Liver (tissue), 9 donors: ENCODE results near the gene DLL1. TPM values are rescaled to one million over a fixed set of nuclear protein-coding genes. Genes with fewer than 3 reads are reported as not detected.

ENCODE experiments used
- DNase-seq: peaks from one replicate; pipeline ENCODE4 v3.0.0-alpha.2; 2017; ENCODE audit warnings: low spot score
- H3K27ac ChIP-seq, 2 donors: one replicate each; pipeline ENCODE4 v1.7.0; 2013; ENCODE audit warnings: inconsistent platforms in 2 of 2, low read length in 2 of 2, control low read depth in 1 of 2, low read depth in 1 of 2, mild to moderate bottlenecking in 1 of 2
- H3K27me3 ChIP-seq, 4 donors: one replicate each; pipeline versions ENCODE4 v1.6.1 to v1.7.0; 2013; ENCODE audit warnings: low read length in 3 of 4, inconsistent platforms in 1 of 4, mild to moderate bottlenecking in 1 of 4, moderate library complexity in 1 of 4; ENCODE audit not compliant: control insufficient read depth in 4 of 4, insufficient read depth in 4 of 4
- H3K36me3 ChIP-seq, 4 donors: one replicate each; pipeline versions ENCODE4 v1.6.1 to v1.7.0; 2013; ENCODE audit warnings: low read length in 3 of 4, mild to moderate bottlenecking in 3 of 4, low read depth in 1 of 4, moderate library complexity in 1 of 4; ENCODE audit not compliant: control insufficient read depth in 4 of 4, insufficient read depth in 3 of 4
- H3K4me1 ChIP-seq, 4 donors: one replicate each; pipeline versions ENCODE4 v1.6.1 to v1.7.0; 2013; ENCODE audit warnings: low read length in 3 of 4, mild to moderate bottlenecking in 3 of 4, moderate library complexity in 1 of 4; ENCODE audit not compliant: control insufficient read depth in 4 of 4, insufficient read depth in 4 of 4
- H3K4me3 ChIP-seq, 3 donors: one replicate each; pipeline versions ENCODE4 v1.6.1 to v1.7.0; 2013; ENCODE audit warnings: low read length in 3 of 3, control low read depth in 1 of 3, low read depth in 1 of 3, mild to moderate bottlenecking in 1 of 3
- H3K9ac ChIP-seq, 2 donors: one replicate each; pipeline ENCODE4 v1.7.0; 2013; ENCODE audit warnings: low read length in 2 of 2, mild to moderate bottlenecking in 2 of 2, moderate library complexity in 2 of 2, control low read depth in 1 of 2, low read depth in 1 of 2
- H3K9me3 ChIP-seq, 4 donors: one replicate each; pipeline versions ENCODE4 v1.6.1 to v1.7.0; 2013; ENCODE audit warnings: low read length in 3 of 4; ENCODE audit not compliant: control insufficient read depth in 4 of 4
- FOXA1 ChIP-seq: IDR thresholded peaks from 2 replicates; pipeline ENCODE4 v1.6.1; 2016; ENCODE audit warnings: antibody characterized with exemption
- FOXA2 ChIP-seq: IDR thresholded peaks from 2 replicates; pipeline ENCODE4 v1.6.1; 2016; ENCODE audit warnings: antibody characterized with exemption
- HNF4A ChIP-seq, 2 donors: conservative IDR thresholded peaks; 2 replicates each; pipeline ENCODE4 v1.6.1; 2016; ENCODE audit warnings: antibody characterized with exemption in 2 of 2, mild to moderate bottlenecking in 2 of 2
- JUND ChIP-seq, 2 donors: IDR thresholded peaks; 2 replicates each; pipeline ENCODE4 v1.6.1; 2016; ENCODE audit warnings: antibody characterized with exemption in 2 of 2
- NR2F2 ChIP-seq: IDR thresholded peaks from 2 replicates; pipeline ENCODE4 v1.6.1; 2016; ENCODE audit warnings: antibody characterized with exemption
- RXRA ChIP-seq, 2 donors: IDR thresholded peaks; 2 replicates each; pipeline ENCODE4 v1.6.1; 2017 to 2018; ENCODE audit warnings: antibody characterized with exemption in 2 of 2, mild to moderate bottlenecking in 1 of 2
- SP1 ChIP-seq: IDR thresholded peaks from 2 replicates; pipeline ENCODE4 v1.6.1; 2018; ENCODE audit warnings: antibody characterized with exemption, mild to moderate bottlenecking
- TAF1 ChIP-seq: conservative IDR thresholded peaks from 2 replicates; pipeline ENCODE4 v1.6.1; 2016; ENCODE audit warnings: antibody characterized with exemption, mild to moderate bottlenecking
- YY1 ChIP-seq: IDR thresholded peaks from 2 replicates; pipeline ENCODE4 v1.6.1; 2016; ENCODE audit warnings: antibody characterized with exemption, mild to moderate bottlenecking
- WGBS: extraction: QIAGEN DNeasy Blood & Tissue Kit; methylation state at CpG from one replicate; pipeline ENCODE4 v1.1.7; 2013; 5-methylcytosine and 5-hydroxymethylcytosine counted together
- polyA plus RNA-seq, 2 donors: library from polyadenylated mRNA; stranded (reverse) in 1 of 2; unstranded in 1 of 2; fragments of 200-250 nt in 1 of 2; fragments of >200 nt in 1 of 2; fragmentation: Nextera tagmentation in 1 of 2; extraction: Ambion mirVana in 1 of 2; gene quantifications; one replicate each; pipeline versions ENCODE4 v1.2.1 to v1.2.3, GENCODE V29; 2013 to 2015
- total RNA-seq, 2 donors: library from RNA; depleted of rRNA; stranded (reverse); fragments of >200 nt; gene quantifications; one replicate each; pipeline ENCODE4 v1.2.3, GENCODE V29; 2014
- TF ChIP-seq, protein P1 (sequence below): IDR thresholded peaks from 2 replicates; pipeline ENCODE4 v1.6.1; 2016; ENCODE audit warnings: antibody characterized with exemption, mild to moderate bottlenecking
- TF ChIP-seq, protein P2 (sequence below): IDR thresholded peaks from 2 replicates; pipeline ENCODE4 v1.6.1; 2016; ENCODE audit warnings: antibody characterized with exemption
- TF ChIP-seq, protein P3 (sequence below): fragments of 150-350 bp; IDR thresholded peaks from 2 replicates; pipeline ENCODE4 v1.5.1; 2017; ENCODE audit warnings: improper control_type of control experiment, low read depth, low read length; ENCODE audit not compliant: missing input control
- TF ChIP-seq, protein P4 (sequence below): IDR thresholded peaks from 2 replicates; pipeline ENCODE4 v1.6.1; 2016; ENCODE audit warnings: antibody characterized with exemption
- donor health status: healthy.
- donor health status: healthy.
- donor health status: healthy.
- donor health status: healthy.
- donor health status: healthy.

Gene DLL1
- total and polyA plus RNA-seq, 4 donors = 1.0 to 2.3 (median 1.7) TPM

DNA sequence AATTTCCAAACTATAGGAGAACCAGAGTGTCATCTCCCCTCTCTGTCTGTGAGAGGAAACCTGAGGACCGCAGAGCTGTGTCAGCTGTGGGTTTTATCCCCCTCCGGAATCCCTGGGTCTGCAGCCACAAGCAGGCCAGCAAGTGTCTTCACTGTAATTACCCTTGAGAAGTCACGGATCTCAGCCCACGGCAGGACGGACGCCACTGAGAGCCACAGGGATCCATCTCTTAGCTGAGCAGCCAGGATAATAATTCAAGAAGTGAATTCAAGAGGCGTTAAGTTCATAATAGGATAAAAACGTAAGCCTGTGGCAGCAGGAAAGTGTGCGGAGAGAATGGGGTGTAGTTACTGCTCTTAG is 37.0 kb downstream of the DLL1 start:
- Histone ChIP-seq H3K4me3 (no peak overlapping the region), H3K27me3 (peaks cover 0 to 4% (median 0%) of the 10 kb centered on the region in 4 donors)

DNA sequence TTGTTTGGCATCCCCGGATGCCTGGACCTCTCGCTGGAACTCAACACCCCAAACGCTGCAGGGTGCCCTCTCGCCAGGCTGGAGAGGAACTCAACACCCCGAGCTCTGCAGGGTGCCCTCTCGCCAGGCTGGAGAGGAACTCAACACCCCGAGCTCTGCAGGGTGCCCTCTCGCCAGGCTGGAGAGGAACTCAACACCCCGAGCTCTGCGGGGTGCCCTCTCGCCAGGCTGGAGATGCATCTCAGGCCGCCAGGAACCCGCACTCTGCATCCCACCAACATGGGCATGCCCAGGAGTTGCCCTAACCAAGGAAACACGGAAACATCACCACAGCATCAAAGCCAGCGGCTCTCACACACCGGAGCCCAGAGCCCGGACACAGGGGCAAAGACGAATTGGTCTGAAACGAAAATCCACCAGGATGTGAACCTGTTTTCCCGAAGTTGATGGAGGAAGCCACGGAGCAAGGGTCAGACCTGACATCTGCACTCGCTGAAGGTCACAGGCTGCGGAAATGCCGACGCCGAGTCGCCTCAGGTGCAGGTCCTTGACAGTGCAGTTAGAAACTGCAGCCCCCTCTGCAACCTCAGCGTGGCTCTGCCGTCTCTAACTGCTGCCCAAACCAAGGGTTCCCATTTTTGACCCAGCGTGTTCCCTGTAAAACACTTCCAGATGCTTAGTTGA is 37.5 kb downstream of the DLL1 start:
- H3K9ac ChIP-seq = no peak overlapping the region
- no peaks in the 10 kb centered on the region for H3K9me3 ChIP-seq
- H3K27ac ChIP-seq = no peak overlapping the region
- no peaks in the 10 kb centered on the region for H3K4me1 ChIP-seq
- TF ChIP-seq SP1 (no peak), FOXA1 (no peak), HNF4A (conservative IDR thresholded peaks at IDR 0.05) (no peak), TAF1 (no peak), RXRA (IDR thresholded peaks at IDR 0.05) (no peak), FOXA2 (no peak), JUND (IDR thresholded peaks at IDR 0.05) (no peak), YY1 (no peak), NR2F2 (no peak)
- TF ChIP-seq, protein P1, sequence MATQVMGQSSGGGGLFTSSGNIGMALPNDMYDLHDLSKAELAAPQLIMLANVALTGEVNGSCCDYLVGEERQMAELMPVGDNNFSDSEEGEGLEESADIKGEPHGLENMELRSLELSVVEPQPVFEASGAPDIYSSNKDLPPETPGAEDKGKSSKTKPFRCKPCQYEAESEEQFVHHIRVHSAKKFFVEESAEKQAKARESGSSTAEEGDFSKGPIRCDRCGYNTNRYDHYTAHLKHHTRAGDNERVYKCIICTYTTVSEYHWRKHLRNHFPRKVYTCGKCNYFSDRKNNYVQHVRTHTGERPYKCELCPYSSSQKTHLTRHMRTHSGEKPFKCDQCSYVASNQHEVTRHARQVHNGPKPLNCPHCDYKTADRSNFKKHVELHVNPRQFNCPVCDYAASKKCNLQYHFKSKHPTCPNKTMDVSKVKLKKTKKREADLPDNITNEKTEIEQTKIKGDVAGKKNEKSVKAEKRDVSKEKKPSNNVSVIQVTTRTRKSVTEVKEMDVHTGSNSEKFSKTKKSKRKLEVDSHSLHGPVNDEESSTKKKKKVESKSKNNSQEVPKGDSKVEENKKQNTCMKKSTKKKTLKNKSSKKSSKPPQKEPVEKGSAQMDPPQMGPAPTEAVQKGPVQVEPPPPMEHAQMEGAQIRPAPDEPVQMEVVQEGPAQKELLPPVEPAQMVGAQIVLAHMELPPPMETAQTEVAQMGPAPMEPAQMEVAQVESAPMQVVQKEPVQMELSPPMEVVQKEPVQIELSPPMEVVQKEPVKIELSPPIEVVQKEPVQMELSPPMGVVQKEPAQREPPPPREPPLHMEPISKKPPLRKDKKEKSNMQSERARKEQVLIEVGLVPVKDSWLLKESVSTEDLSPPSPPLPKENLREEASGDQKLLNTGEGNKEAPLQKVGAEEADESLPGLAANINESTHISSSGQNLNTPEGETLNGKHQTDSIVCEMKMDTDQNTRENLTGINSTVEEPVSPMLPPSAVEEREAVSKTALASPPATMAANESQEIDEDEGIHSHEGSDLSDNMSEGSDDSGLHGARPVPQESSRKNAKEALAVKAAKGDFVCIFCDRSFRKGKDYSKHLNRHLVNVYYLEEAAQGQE = no peak
- TF ChIP-seq, protein P2, sequence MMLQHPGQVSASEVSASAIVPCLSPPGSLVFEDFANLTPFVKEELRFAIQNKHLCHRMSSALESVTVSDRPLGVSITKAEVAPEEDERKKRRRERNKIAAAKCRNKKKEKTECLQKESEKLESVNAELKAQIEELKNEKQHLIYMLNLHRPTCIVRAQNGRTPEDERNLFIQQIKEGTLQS = no peak
- TF ChIP-seq, protein P3, sequence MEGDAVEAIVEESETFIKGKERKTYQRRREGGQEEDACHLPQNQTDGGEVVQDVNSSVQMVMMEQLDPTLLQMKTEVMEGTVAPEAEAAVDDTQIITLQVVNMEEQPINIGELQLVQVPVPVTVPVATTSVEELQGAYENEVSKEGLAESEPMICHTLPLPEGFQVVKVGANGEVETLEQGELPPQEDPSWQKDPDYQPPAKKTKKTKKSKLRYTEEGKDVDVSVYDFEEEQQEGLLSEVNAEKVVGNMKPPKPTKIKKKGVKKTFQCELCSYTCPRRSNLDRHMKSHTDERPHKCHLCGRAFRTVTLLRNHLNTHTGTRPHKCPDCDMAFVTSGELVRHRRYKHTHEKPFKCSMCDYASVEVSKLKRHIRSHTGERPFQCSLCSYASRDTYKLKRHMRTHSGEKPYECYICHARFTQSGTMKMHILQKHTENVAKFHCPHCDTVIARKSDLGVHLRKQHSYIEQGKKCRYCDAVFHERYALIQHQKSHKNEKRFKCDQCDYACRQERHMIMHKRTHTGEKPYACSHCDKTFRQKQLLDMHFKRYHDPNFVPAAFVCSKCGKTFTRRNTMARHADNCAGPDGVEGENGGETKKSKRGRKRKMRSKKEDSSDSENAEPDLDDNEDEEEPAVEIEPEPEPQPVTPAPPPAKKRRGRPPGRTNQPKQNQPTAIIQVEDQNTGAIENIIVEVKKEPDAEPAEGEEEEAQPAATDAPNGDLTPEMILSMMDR = no peak
- TF ChIP-seq, protein P4, sequence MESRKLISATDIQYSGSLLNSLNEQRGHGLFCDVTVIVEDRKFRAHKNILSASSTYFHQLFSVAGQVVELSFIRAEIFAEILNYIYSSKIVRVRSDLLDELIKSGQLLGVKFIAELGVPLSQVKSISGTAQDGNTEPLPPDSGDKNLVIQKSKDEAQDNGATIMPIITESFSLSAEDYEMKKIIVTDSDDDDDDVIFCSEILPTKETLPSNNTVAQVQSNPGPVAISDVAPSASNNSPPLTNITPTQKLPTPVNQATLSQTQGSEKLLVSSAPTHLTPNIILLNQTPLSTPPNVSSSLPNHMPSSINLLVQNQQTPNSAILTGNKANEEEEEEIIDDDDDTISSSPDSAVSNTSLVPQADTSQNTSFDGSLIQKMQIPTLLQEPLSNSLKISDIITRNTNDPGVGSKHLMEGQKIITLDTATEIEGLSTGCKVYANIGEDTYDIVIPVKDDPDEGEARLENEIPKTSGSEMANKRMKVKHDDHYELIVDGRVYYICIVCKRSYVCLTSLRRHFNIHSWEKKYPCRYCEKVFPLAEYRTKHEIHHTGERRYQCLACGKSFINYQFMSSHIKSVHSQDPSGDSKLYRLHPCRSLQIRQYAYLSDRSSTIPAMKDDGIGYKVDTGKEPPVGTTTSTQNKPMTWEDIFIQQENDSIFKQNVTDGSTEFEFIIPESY = no peak
- H3K27me3 ChIP-seq = peaks cover 0 to 4% (median 0%) of the 10 kb centered on the region in 4 donors
- H3K36me3 ChIP-seq = no peaks in the 10 kb centered on the region
- WGBS = 86% methylated on average over 30 of the region's 30 CpGs
- H3K4me3 ChIP-seq = no peak overlapping the region
- DNase-seq = no peak

More for the DNA sequence above, 37.0 kb downstream of the DLL1 start:
- no peak for DNase-seq
- H3K9me3 ChIP-seq = no peaks in the 10 kb centered on the region
- H3K36me3 ChIP-seq = no peaks in the 10 kb centered on the region
- no peaks in the 10 kb centered on the region for H3K4me1 ChIP-seq
- no peak for TF ChIP-seq YY1
- no peak overlapping the region for H3K27ac ChIP-seq
- WGBS = 94% methylated on average over 9 of the region's 9 CpGs
- no peak overlapping the region for H3K9ac ChIP-seq
